Neural progenitor cell (in vitro differentiated cells): ENCODE data around the gene RMRP.

Experiments
- CTCF ChIP-seq: fragments of 200-600 bp; sonication (generic); IDR thresholded peaks from 2 replicates; pipeline ENCODE4 v1.5.1; 2017; ENCODE audit warnings: antibody characterized with exemption, mild to moderate bottlenecking
- EZH2 ChIP-seq: fragments of 200-600 bp; sonication (generic); IDR thresholded peaks from 2 replicates; pipeline ENCODE4 v1.6.1; 2017; ENCODE audit warnings: antibody characterized with exemption, mild to moderate bottlenecking, moderate library complexity

- no peak for TF ChIP-seq EZH2
- TF ChIP-seq CTCF, result no peak
These were observed 7.3 kb downstream of the RMRP start, which contains the start of gene SIT1 for GRCh38 chr9:35650341-35651158.
